Loucy (cell line): ENCODE results near the gene CPED1.

Source experiments
- CTCF ChIP-seq: fragments of 200-600 bp; sonication (generic); conservative IDR thresholded peaks from 2 replicates; pipeline ENCODE4 v1.5.1; 2014; ENCODE audit warnings: mild to moderate bottlenecking, antibody characterized with exemption, low read length
- EZH2phosphoT487 ChIP-seq: fragments of 200-600 bp; IDR thresholded peaks from 2 replicates; pipeline ENCODE4 v1.6.1; 2018; ENCODE audit warnings: antibody characterized with exemption, mild to moderate bottlenecking, moderate library complexity, borderline replicate concordance

GRCh38 chr7:121057878-121058277 is 69.4 kb downstream of the CPED1 start:
- TF ChIP-seq CTCF (no peak), EZH2phosphoT487 (no peak)
